NCI-H460 (cell line): ENCODE measurements around the gene RSBN1L. TPM values are rescaled to one million over a fixed set of nuclear protein-coding genes. Genes with fewer than 3 reads are reported as not detected.

Experiments used
- total RNA-seq: library from RNA; depleted of rRNA; stranded (reverse); fragments of >200 nt; shearing (Covaris generic); gene quantifications from 2 replicates; pipeline ENCODE4 v1.2.3, GENCODE V29; 2014; rRNA removed

RSBN1L gene
- total RNA-seq, 1 experiment from 2014 or later: 12.7 TPM

Other genes with a start within 250 kb of the RSBN1L start
- 76.3 and 92.7 TPM in 2 replicates for gene PTPN12, start 159.2 kb upstream of the RSBN1L start, total RNA-seq
- gene TMEM60, start 102.0 kb downstream of the RSBN1L start, total RNA-seq: 33.5 and 37.0 TPM in 2 replicates
- gene PHTF2, start 102.3 kb downstream of the RSBN1L start, total RNA-seq: 29.5 and 37.4 TPM in 2 replicates